ENCODE data around the gene BSDC1.
"Not testable (repeated sequence)": the region's sequence is repeated elsewhere in the genome, so short reads cannot be mapped to it uniquely, and the experiment has no call there.

The BSDC1 gene, protein sequence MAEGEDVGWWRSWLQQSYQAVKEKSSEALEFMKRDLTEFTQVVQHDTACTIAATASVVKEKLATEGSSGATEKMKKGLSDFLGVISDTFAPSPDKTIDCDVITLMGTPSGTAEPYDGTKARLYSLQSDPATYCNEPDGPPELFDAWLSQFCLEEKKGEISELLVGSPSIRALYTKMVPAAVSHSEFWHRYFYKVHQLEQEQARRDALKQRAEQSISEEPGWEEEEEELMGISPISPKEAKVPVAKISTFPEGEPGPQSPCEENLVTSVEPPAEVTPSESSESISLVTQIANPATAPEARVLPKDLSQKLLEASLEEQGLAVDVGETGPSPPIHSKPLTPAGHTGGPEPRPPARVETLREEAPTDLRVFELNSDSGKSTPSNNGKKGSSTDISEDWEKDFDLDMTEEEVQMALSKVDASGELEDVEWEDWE

DNA sequence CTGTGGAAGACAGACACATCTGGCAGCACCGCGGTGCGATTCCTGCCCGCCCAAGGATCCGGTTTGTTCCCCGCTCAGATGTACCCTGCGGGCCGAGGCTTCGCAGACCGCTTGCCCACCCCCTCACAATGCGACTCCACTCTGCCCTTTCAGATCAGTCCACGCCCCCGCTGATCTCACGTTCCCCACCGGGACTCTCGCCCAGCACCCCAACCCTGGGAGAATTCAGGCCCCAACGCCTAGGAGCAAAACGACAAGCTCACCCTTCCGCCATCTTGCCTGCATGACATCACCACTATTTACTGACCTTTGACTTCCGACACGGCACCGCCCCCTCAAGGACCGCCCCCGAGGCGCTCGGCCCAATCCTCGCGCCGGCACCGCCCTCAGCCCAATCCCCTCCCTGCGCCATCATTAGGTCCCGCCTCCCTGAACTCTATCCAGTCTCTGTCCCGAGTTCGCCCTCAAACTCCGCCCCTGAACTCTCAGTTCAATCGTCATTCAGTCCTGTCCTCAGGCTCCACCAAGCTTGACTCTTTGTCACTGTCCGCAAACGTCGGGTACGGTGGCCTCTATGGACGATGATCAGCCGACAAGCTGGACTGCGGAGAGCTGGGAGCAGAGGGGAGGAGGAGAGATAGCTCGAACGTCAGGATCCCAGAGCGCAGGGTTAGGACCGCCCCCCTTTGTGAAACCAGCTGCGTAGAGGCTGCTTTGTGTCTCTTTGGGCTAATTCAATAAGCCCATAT is at the start of gene BSDC1:
Gene BSDC1 (minus strand): TSS at position 301 of the 749 bp plus-strand sequence. CDS start 27 bp downstream, at position 274.
- peak; percentile 99 for DNase-seq

DNA sequence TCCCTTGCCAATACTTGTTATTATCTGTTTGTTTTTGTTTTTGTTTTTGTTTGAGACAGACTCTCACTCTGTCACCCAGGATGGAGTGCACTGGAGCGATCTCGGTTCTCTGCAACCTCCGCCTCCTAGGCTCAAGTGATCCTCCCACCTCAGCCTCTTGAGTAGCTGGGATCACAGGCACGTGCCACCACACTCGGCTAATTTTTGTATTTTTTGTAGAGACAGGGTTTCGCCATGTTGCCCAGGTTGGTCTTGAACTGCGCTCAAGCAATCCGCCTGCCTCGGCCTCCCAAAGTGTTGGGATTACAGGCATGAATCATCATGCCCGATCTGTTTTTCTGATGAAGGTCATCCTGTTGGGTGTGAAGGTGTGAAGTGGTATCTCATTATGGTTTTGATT is 47.2 kb upstream of the BSDC1 start:
- not testable (repeated sequence) for DNase-seq

DNA sequence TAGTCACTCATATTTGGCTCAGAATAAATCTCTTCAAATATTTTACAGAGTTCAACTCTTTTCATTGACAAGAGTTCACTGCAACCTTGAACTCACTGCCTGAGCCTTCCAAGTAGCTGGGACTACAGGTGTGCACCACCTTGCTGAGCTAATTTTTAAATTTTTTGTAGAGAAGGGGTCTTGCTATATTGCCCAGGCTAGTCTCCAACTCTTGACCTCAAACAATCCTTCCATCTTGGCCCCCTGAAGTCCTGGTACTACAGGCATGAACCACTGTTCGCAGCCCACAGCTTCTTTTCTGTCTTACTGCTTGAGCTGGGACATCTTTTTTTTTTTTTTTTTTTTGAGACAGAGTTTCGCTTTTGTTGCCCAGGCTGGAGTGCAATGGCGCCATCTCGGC is 44.5 kb upstream of the BSDC1 start:
- not testable (repeated sequence) for DNase-seq

DNA sequence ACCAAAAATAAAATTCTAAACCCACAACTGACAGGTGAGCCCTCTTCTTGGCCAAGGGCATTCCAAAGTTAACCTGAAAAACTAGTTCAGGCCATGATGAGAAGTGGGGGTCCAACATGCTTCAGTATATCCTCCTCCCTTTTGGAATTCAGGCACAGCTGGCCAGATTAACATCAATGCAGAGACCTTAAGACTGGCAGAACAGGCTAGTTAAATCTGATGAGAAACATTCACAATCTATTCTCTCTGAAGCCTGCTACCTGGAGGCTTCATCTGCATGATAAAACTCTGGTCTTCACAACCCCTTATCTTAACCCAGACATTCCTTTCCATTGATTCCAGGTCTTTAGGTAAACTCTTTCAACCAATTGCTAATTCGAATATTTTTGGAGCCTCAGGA is 43.9 kb upstream of the BSDC1 start:
- DNase-seq: no peak

DNA sequence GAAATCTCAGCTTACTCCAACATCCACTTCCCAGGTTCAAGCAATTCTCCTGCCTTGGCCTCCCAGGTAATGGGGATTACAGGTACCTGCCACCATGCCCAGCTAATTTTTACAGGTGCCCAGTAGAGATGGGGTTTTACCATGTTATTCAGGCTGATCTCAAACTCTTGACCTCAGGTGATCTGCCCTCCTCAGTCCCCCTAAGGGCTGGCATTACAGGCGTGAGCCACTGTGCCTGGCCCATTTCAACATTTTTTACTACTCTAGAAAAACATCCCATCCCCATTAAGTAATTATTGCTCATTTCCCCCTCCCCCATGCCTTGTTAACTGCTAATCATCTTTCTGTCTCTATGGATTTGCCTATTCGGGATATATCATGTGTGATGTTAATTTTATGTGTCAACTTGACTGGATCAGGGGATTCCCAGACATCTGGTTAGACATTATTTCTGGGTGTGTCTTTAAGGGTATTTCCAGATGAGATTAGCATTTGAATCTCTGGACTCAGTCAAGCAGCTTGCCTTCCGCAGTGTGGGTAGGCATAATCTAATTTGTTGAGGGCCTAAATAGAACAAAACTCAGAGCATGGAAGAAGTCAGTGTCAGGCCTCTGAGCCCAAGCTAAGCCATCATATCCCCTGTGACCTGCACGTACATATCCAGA is 37.6 kb upstream of the BSDC1 start:
- no peak for DNase-seq

DNA sequence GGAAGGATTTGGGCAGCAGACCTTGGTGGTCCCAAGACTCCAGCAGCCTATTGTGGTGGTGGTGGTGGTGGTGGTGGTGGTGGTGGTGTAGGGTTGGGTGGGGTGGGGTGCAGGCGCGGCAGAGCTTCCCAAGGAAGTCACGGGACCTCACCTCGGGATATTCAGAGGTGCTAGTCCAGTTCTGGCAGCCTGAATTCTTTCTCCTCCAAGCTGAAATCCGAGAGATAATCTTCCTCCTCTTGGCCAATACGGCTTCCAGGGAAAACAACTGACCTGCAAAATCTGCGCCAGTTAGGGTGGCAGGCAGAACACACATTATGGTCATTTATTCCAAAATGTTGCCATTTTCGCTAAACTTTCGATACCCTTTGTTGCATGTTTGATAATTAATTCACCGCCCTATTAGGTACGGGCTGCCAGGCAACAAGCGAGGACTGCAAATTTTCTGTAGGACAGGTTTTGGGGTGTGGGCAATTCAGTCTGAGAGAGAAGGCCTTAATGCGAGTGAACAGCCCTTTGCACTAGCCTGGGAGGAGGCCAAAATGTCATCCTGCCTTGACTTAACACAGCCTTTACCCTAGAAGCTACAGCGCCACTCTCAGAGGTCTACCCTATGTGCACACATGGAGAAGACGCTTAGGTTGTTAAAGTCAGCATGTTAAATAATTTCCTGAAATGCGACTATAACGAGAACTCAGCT is 33.2 kb upstream of the BSDC1 start:
- no peak for DNase-seq

DNA sequence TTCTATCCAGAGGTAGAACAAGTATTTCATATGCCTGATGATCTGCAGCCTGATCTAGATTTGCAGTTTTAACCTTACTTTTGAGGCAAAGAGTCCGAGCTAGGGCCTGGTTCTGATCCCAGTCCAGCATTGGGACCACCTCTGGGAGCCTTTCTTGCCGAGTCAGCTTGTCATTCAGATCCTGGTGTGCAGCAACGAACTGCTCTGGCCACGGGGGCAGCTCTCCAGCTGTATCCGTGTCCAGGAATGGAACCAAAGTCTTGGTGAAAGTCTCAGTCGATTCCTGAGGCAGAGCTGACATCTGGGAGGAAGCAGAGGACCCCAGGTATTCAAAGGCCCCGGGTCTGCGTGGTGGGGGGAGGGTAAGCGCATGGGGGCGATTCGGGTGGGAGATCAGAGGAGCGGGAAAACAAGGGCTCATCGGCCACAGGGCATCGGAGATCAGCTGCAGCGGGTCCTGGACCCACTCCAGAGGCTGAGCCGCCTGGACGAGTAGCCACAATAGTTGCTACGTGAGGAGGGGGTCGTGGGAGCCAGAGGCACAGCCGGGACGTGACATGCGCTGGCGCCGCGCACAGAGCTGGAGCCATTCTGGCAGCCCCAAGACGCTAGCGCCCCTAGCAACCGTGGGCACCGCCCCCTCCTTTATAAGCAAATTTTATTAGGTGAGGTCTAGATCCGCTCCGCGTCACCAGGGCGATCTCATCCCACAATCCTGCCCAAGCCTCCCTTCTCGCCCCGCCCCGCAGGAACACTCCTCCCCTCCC is 32.4 kb upstream of the BSDC1 start:
- no peak for DNase-seq

DNA sequence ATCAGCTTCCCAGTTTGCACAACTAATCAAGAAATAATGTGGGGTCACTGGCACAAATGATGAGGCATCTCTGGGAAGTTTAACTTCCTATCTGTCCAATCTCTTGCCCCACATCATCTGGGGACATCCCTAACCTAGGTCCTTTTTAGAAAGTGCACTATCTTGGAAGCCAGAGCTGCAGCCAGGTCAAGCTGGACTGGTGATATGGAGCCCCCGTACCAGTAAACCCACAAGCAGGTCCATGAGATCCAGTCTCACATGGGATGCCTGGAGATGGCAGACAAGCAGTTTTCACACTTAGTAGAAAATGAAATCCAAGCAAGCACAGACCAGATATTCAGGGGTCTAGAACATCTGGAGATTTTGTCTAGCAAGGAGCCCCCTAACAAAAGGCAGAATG is 27.5 kb upstream of the BSDC1 start:
- no peak for DNase-seq

DNA sequence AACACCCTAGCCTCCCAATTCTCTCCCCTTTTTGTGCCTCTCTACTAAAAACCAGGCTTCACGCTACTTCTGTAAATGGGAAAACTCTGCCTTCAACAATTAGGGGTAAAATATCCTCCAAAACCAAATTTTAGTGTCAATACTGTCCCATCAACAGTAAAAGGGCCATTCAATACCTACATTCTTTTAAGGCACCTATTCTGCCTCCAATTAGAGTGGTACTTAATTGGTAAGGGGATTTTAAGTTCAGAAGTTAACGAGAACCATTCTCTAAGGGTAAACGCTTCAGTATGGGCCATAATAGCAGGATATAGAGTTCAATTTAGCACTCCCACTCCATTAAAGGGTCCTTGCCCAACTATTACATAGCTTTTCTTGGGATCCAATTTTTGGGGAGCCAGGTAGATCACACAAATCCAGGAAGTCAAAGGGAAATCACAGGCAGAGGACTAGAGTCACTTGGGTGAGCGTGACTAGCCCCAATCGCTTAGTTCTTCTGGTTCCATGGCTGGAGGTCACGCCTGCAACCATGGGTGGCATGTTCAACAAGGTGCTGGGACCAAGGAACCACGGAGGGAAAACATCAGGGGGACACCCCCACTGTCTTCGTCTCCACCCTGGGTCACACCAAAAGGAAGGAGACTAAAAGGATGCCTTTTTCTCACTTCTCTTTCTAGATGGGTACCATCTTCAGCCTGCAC is 20.1 kb upstream of the BSDC1 start:
- no peak for DNase-seq

DNA sequence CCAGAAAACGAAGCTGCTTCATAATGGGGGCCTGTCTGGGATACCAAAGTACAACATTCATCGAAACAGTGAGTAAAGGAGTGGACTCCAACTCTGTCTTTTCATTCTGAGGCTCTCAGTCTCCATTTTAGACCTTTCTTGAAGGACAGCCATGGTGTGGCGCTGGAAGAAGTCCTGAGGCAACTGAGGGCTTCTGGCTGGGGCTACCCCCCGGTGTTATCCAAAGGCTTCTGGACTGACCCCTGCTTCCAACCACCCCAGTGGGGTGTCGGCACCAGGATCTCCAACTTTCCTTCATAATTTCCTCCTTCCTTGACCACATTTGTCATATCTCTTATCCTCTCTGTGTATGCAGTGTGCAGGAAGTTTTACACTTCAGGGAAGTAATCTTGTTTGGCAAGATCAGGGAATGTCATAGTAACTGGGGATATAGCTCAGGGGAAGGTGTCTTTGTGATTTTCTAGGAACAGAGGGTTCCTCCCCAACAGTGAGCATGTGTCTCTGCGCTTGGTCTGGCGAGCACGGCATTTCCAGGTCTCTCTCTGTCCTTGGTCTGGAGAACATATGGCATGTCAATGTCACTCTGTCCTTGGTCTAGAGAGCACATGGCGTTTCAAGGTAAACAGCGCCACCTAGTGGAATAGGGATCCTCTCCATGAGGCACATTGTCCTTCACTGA is 19.4 kb upstream of the BSDC1 start:
- peak; percentile 87 for DNase-seq

DNA sequence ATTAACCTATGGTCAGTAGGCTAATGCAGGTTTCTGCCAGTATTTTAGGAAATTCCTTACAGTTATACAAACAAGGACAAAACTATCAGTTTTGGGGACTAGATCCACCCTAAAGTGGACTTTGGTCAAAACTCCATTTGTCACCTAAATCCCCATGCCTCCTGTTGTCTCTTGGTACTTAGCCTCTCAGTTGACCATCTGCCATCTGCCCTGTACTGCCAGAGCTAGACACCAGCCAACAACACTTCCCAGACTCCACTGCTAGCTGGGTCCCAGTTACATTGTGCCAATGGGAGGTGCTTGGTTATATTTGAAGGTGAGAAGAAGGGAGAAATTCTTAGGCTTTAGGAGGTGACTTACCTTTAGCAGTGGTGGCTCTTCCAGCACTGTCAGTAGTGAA is 17.0 kb upstream of the BSDC1 start:
- DNase-seq: no peak

DNA sequence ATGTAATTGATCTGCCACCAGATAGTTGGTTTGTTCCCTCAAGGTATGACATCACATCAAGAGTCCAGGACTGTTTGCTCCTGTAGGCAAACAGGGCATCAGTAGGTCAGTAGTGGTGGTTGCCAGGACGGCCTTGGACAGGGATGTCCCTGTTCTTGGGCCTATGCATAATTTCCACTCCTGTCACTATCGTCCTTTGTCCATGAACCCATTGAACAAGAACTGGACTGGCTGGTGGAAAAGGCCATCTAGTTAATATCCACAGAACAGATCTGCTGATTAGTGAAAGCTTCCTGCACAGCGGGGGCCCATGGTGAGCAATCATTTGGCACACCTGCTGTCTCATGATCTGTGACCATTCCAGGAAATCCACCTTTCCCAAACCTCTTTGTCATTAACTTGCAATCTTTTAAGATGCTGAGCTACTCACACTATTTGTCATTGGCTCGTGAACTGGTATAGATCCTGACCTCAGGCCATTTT is 12.4 kb upstream of the BSDC1 start:
- DNase-seq: no peak

DNA sequence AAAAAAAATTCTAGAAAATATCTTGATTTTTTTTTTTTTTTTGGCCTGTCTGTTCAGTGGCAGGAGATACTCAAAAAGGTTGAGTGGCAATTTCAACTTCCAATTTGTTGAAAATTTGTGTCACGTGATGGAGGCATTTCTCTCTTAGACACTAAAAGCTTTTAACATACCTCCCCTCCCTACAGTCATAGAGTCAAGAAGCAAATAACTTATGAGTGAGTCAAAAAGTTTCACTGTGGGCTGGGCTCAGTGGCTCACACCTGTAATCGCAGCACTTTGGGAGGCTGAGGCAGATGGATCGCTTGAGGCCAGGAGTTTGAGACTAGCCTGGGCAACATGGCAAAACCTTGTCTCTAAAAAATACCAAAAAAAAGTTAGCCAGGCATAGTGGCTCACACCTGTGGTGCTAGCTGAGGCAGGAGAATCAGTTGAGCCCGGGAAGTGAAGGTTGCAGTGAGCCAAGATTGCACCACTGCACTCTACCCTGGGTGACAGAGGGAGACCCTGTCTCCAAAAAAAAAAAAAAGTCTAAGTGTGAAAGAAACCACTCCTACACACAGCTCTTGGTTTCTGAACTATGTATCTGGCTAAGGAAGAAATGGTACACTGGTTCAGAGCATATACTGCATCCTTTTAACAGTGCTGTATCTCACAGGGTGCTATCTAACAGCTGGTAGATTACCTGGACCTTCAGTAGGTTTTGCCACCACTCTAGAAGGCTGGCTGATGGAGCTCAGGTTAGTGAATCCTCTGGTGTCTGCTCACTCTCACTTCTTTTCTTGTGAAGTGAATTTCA is 11.6 kb upstream of the BSDC1 start:
- DNase-seq: no peak

DNA sequence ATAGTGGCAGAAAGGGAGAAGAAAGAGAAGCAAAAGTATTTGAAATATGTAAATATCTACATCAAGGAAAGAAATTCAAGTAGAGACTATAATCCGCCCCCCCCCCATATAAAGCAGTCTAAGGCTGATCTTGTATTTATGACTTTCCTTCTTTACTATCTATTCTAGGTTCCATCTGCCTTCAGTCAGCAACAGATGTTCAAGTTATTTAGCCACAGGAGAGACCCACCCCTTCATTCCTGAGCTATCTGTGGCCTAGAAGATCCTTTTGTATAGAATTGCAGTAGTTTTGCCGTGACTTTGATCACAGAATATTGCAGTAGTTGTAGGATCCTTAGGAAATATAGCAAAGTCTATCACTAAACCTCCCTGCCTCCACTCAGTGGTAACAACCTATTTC is 10.7 kb upstream of the BSDC1 start:
- DNase-seq: no peak

DNA sequence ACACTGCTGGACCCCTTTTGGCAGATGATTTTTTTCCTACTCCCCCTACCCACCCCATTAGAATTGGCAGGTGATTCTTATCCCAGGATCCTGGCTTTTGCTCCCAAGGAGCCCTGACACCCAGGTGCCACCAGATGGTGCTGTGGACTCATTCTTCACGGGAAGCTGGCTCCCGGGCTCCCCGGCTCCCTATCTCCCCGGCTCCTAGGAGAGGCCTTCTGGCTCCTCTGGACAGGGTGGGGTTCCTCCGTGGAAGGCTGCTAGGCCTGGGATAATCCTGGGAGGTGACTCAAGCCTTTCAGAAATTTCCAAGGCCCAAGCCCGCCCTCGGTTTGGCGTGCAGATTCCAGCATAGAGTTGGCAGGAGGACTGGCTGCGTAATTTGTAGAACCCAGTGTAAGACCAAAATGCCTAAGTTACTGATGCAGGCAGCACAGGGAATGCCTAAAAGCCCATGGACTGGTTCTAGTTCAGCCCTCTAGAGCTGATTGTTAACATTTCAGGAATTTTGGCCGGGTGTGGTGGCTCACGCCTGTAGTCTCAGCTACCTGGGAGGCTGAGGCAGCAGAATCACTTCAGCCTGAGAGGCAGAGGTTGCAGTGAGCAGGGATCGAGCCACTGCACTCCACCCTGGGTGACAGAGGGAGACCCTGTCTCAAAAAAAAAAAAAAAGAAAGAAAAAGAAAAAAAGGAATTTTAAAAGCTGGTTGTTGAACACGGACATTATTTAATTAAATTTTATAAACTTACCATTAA is 6.8 kb upstream of the BSDC1 start:
- DNase-seq: peak; percentile 62

DNA sequence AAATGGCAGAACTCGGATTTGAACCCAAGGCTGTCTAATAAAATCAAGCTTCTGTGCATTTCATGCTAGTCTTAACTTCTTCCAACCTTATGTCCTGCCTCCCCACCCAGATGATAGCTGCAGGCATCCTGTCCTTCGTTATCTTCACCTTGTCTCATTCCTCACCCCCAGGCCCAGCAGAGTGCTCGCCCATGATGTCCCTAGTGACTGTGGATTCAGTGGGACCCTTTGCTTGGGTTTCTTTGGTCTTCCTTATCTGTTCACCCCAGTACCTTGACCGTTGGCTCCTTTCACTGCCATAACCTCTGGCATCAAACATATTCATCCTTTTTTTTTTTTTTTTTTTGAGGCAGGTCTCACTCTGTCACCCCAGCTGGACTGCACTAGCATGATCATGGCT is 5.6 kb upstream of the BSDC1 start:
- no peak for DNase-seq

DNA sequence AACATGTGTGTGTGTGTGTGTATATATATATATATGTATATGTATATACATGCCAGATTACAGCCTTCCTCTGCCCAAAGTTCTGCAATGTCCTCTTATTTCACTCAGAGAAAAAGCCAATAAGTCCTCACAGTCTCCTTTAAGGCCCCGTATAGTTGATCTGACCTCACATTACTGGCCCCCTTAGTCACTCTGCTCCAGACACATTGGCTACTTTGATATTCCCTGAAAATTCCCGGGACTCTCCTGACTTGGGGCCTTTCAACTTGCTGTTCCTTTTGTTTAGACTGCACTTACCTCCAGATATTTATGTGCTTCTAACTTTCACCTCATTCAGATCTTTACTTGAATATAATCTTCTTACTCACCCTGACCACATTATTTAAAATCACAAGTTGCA is 4.2 kb upstream of the BSDC1 start:
- DNase-seq: no peak

DNA sequence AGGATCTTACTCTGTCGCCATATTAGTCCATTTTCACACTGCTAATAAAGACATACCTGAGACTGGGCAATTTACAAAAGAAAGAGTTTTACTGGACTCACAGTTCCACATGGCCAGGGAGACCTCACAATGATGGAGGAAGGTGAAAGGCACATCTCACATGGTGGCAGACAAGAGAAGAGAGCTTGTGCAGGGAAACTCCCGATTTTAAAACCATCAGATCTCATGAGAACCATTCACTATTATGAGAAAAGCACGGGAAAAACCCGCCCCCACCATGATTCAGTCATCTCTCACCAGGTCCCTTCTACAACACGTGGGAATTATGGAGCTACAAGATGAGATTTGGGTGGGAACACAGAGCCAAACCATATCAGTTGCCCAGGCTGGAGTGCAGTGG is 2.3 kb upstream of the BSDC1 start:
- DNase-seq: not testable (repeated sequence)

DNA sequence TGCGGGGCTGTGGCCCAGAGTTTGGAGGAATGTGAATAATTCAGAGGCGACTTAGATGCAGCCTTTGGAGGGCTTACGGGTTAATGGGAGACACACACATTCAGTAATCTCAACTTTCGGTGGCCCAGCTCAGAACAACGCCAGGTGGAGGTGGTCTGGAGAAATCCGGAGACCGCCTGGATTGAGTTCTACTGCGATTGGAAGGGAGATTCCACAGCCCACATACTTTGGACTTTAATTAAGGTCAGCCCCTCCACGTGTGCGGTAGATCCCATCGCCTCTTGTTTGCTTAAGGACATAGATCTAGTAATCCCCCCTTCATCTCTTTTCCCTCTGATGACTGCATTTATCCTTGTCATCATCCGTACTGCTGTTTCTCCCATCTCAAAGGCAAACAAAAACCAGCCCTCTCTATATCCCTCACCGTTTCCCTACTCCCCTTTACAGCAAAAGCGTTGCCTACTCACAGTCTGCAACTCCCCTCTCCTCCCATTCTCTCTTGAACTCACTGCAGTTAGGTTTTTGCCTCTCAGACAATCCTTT is 720 bp upstream of the BSDC1 start:
- DNase-seq: no peak

All from activated CD4-positive, alpha-beta T cell treated with anti-CD3 and anti-CD28 coated beads, Interleukin-10, Interleukin-2, amounts not matched to agents 100 ng/mL and 50 ng/mL, durations not matched to agents 16 hours and 8 hours (primary cell).